Upper lobe of left lung (tissue), 6 donors: ENCODE results near the gene NBEAL2. TPM values are rescaled to one million over a fixed set of nuclear protein-coding genes. Genes with fewer than 3 reads are reported as not detected.

ENCODE experiments used
- ATAC-seq, 2 donors: fragments of 200-7000 bp; cut with Tn5 transposase; one replicate each; pipeline ENCODE4 v1.9.1; 2022; ENCODE audit warnings: mild to moderate bottlenecking in 2 of 2, moderate library complexity in 2 of 2; ENCODE audit not compliant: low FRiP score in 2 of 2
- DNase-seq, 2 donors: peaks; one replicate each; pipeline ENCODE4 v3.0.0-alpha.2; 2019 to 2020
- H3K27ac ChIP-seq, 4 donors: fragments of 200-600 bp; sonication (generic); one replicate each; pipeline ENCODE4 v1.5.1; 2016 to 2019
- H3K27me3 ChIP-seq, 4 donors: fragments of 200-600 bp; sonication (generic); one replicate each; pipeline ENCODE4 v1.5.1; 2017 to 2019
- H3K36me3 ChIP-seq, 4 donors: fragments of 200-600 bp; sonication (generic); one replicate each; pipeline ENCODE4 v1.5.1; 2016 to 2019
- H3K4me1 ChIP-seq, 4 donors: fragments of 200-600 bp; sonication (generic); one replicate each; pipeline ENCODE4 v1.5.1; 2018 to 2019
- H3K4me3 ChIP-seq, 4 donors: fragments of 200-600 bp; sonication (generic); one replicate each; pipeline ENCODE4 v1.5.1; 2017 to 2019; ENCODE audit warnings: mild to moderate bottlenecking in 2 of 4, moderate library complexity in 1 of 4
- H3K9me3 ChIP-seq, 4 donors: fragments of 200-600 bp; sonication (generic); one replicate each; pipeline ENCODE4 v1.5.1; 2018 to 2019
- EP300 ChIP-seq, 4 donors: sonication (generic); formaldehyde crosslinking; IDR thresholded peaks; one replicate each; pipeline ENCODE4 v1.5.1; 2017; ENCODE audit warnings: antibody characterized with exemption in 4 of 4, control low read depth in 2 of 4
- POLR2A ChIP-seq, 4 donors: fragments of 450-650 bp; IDR thresholded peaks; one replicate each; pipeline ENCODE4 v1.5.1; 2016 to 2017; ENCODE audit warnings: antibody characterized with exemption in 4 of 4, mild to moderate bottlenecking in 2 of 4
- POLR2AphosphoS5 ChIP-seq, 2 donors: sonication (generic); formaldehyde crosslinking; IDR thresholded peaks; one replicate each; pipeline ENCODE4 v1.5.1; 2017; ENCODE audit warnings: antibody characterized with exemption in 2 of 2
- WGBS, 2 donors: methylation state at CpG; one replicate each; pipeline ENCODE4 v1.1.5; 2017 to 2018; 5-methylcytosine and 5-hydroxymethylcytosine counted together
- total RNA-seq, 6 donors: library from RNA; depleted of rRNA in 4 of 6; stranded (reverse); fragments of >200 nt in 4 of 6; gene quantifications; one replicate each; pipeline versions ENCODE4 v1.1.0 to v1.2.1, GENCODE V29; 2016 to 2021
- TF ChIP-seq, protein P1 (sequence below), 6 experiments: fragments of 450-650 bp in 4 of 6; fragments of 200-600 bp in 2 of 6; sonication (generic) in 2 of 6; IDR thresholded peaks; one replicate each; pipeline ENCODE4 v1.5.1; 2016 to 2019; ENCODE audit warnings: antibody characterized with exemption in 6 of 6
- donor health status: DM: no; HTN: no; CAD: no; lungs with moderate emphysema.
- donor health status: DM: no; HTN: yes; CAD: no; lungs with severe emphysema.

NBEAL2 gene
- total RNA-seq, 6 donors from 2014 or later, result 94.7 to 436 (median 163) TPM

DNA sequence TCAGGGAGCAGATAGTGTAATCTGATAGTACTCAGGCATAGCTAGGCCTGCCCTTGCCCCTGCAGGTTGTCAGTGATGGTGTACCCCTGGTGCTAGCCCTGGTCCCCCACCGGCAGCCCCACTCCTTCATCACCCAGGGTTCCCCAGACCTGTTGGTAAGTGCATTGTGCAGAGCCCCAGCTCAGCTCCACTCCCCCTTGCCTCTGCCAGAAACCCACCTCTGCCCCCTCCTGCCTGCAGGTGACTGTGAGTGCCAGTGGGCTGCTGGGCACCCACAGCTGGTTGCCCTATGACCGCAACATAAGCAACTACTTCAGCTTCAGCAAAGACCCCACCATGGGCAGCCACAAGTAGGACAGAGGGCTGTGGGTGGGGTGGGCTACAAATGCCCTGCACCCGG lies 27.5 kb downstream of the NBEAL2 start:
- peaks cover 11 to 20% (median 14%) of the 10 kb centered on the region in 4 donors for H3K4me1 ChIP-seq

GRCh38 chr3:47007482-47008233 lies 28.2 kb downstream of the NBEAL2 start:
- 86 to 91% methylated on average over 6 to 11 of the region's 16 CpGs for WGBS, 2 donors

More for the DNA sequence above, 27.5 kb downstream of the NBEAL2 start:
- no peak for TF ChIP-seq POLR2AphosphoS5 (IDR thresholded peaks at IDR 0.05)
- TF ChIP-seq, protein P1, sequence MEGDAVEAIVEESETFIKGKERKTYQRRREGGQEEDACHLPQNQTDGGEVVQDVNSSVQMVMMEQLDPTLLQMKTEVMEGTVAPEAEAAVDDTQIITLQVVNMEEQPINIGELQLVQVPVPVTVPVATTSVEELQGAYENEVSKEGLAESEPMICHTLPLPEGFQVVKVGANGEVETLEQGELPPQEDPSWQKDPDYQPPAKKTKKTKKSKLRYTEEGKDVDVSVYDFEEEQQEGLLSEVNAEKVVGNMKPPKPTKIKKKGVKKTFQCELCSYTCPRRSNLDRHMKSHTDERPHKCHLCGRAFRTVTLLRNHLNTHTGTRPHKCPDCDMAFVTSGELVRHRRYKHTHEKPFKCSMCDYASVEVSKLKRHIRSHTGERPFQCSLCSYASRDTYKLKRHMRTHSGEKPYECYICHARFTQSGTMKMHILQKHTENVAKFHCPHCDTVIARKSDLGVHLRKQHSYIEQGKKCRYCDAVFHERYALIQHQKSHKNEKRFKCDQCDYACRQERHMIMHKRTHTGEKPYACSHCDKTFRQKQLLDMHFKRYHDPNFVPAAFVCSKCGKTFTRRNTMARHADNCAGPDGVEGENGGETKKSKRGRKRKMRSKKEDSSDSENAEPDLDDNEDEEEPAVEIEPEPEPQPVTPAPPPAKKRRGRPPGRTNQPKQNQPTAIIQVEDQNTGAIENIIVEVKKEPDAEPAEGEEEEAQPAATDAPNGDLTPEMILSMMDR (IDR thresholded peaks at IDR 0.05), result no peak
- TF ChIP-seq EP300 (IDR thresholded peaks at IDR 0.05), result no peak
- TF ChIP-seq POLR2A (IDR thresholded peaks at IDR 0.05), result no peak
- Histone ChIP-seq H3K9me3 (no peaks in the 10 kb centered on the region), H3K27ac (no peak overlapping the region), H3K36me3 (peaks cover 9 to 68% (median 54%) of the 10 kb centered on the region in 4 donors), H3K4me3 (no peak overlapping the region), H3K27me3 (no peaks in the 10 kb centered on the region)
- WGBS, 2 donors, result 94% methylated on average over 3 of the region's 3 CpGs; no CpG with 5 or more reads in 1 of the 2 donors
- DNase-seq, result no peak
- ATAC-seq, result no peak

GRCh38 chr3:47008234-47008796 lies 28.8 kb downstream of the NBEAL2 start:
- peaks cover 11 to 20% (median 14%) of the 10 kb centered on the region in 4 donors for H3K4me1 ChIP-seq
- DNase-seq (no peak), ATAC-seq (no peak)
- H3K27ac ChIP-seq, result peak overlapping the region in 3 of 4 donors; percentile 86 to 91 (median 87)
- H3K27me3 ChIP-seq, result no peaks in the 10 kb centered on the region
- H3K9me3 ChIP-seq, result no peaks in the 10 kb centered on the region
- peaks cover 3 to 65% (median 41%) of the 10 kb centered on the region in 4 donors for H3K36me3 ChIP-seq
- H3K4me3 ChIP-seq, result peak overlapping the region in 1 of 4 donors; percentile 53
- TF ChIP-seq POLR2A (IDR thresholded peaks at IDR 0.05) (no peak), POLR2AphosphoS5 (IDR thresholded peaks at IDR 0.05) (no peak)
- 97 to 100% methylated on average over 7 to 13 of the region's 13 CpGs for WGBS, 2 donors

More at GRCh38 chr3:47007482-47008233, 28.2 kb downstream of the NBEAL2 start:
- Histone ChIP-seq H3K27ac (no peak overlapping the region), H3K4me1 (peaks cover 11 to 20% (median 14%) of the 10 kb centered on the region in 4 donors), H3K36me3 (peaks cover 3 to 65% (median 47%) of the 10 kb centered on the region in 4 donors), H3K4me3 (no peak overlapping the region), H3K27me3 (no peaks in the 10 kb centered on the region), H3K9me3 (no peaks in the 10 kb centered on the region)
- DNase-seq (no peak), ATAC-seq (no peak)
- TF ChIP-seq EP300 (IDR thresholded peaks at IDR 0.05) (no peak), POLR2AphosphoS5 (IDR thresholded peaks at IDR 0.05) (no peak), POLR2A (IDR thresholded peaks at IDR 0.05) (no peak)
- TF ChIP-seq, protein P1 (IDR thresholded peaks at IDR 0.05), result no peak

DNA sequence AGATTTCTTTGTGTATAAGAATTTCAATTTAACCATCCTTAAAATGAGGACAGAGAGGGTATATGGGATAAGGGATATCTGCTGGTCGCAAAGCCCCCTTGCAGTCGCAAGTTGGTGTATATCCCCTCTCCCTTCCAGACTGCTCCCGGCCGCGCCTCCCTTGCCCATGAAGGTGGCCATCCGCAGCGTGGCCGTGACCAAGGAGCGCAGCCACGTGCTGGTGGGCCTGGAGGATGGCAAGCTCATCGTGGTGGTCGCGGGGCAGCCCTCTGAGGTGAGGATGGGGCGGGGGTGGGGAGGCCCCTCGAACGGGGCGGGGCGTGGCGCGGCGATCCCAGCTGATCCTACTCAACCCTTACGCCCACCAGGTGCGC lies 29.4 kb downstream of the NBEAL2 start:
- no peak for TF ChIP-seq POLR2AphosphoS5 (IDR thresholded peaks at IDR 0.05)
- TF ChIP-seq POLR2A (IDR thresholded peaks at IDR 0.05), result no peak
- no peak for TF ChIP-seq EP300 (IDR thresholded peaks at IDR 0.05)
- TF ChIP-seq, protein P1 (IDR thresholded peaks at IDR 0.05), result no peak
- Histone ChIP-seq H3K27ac (peak overlapping the region; percentile 86 to 91 (median 88)), H3K4me3 (peak overlapping the region in 3 of 4 donors; percentile 53 to 71 (median 55))

More for the DNA sequence above, 29.4 kb downstream of the NBEAL2 start:
- Histone ChIP-seq H3K4me1 (peaks cover 11 to 20% (median 14%) of the 10 kb centered on the region in 4 donors), H3K9me3 (no peaks in the 10 kb centered on the region), H3K36me3 (peaks cover 3 to 62% (median 37%) of the 10 kb centered on the region in 4 donors), H3K27me3 (no peaks in the 10 kb centered on the region)
- ATAC-seq (no peak), DNase-seq (no peak)
- WGBS, 2 donors, result 56 to 91% methylated on average over 4 to 14 of the region's 23 CpGs
